HG02678 (cell line): ENCODE results near the gene PRUNE2.

ENCODE experiments used
- ATAC-seq: cut with Tn5 transposase; IDR thresholded peaks from one replicate; pipeline ENCODE4 v1.9.1; 2021; ENCODE audit warnings: mild to moderate bottlenecking, moderate library complexity; ENCODE audit not compliant: unreplicated experiment

PRUNE2 gene

GRCh38 chr9:76642074-76642473 is 263.8 kb downstream of the PRUNE2 start:
- ATAC-seq: no peak

- no peak for ATAC-seq
Measured at GRCh38 chr9:76638001-76638400, 267.9 kb downstream of the PRUNE2 start.

- ATAC-seq: no peak
Measured at GRCh38 chr9:76637416-76637815, 268.5 kb downstream of the PRUNE2 start.

GRCh38 chr9:76634356-76635054 is 271.4 kb downstream of the PRUNE2 start:
- ATAC-seq: peak; percentile 59

GRCh38 chr9:76630916-76631315 is 275.0 kb downstream of the PRUNE2 start:
- ATAC-seq: no peak

GRCh38 chr9:76629205-76629990 is 276.5 kb downstream of the PRUNE2 start:
- no peak for ATAC-seq

- ATAC-seq: no peak
Measured at GRCh38 chr9:76628155-76628554, 277.8 kb downstream of the PRUNE2 start.

- no peak for ATAC-seq
Measured at GRCh38 chr9:76626980-76627379, 278.9 kb downstream of the PRUNE2 start.

GRCh38 chr9:76626141-76626540 is 279.8 kb downstream of the PRUNE2 start:
- ATAC-seq: no peak

GRCh38 chr9:76624391-76625048 is 281.4 kb downstream of the PRUNE2 start:
- peak; percentile 97 for ATAC-seq

GRCh38 chr9:76620996-76621395 is 284.9 kb downstream of the PRUNE2 start:
- no peak for ATAC-seq

- ATAC-seq: no peak
Measured at GRCh38 chr9:76620581-76620980, 285.3 kb downstream of the PRUNE2 start.

- ATAC-seq: no peak
Measured at GRCh38 chr9:76619640-76620039, 286.3 kb downstream of the PRUNE2 start.

- no peak for ATAC-seq
Measured at GRCh38 chr9:76619197-76619596, 286.7 kb downstream of the PRUNE2 start.

- no peak for ATAC-seq
Measured at GRCh38 chr9:76618762-76619161, 287.2 kb downstream of the PRUNE2 start.

GRCh38 chr9:76617497-76618175 is 288.3 kb downstream of the PRUNE2 start:
- ATAC-seq: no peak

GRCh38 chr9:76616780-76617179 is 289.1 kb downstream of the PRUNE2 start:
- ATAC-seq: no peak

GRCh38 chr9:76615177-76615603 is 290.7 kb downstream of the PRUNE2 start:
- no peak for ATAC-seq

- no peak for ATAC-seq
Measured at GRCh38 chr9:76613974-76614373, 291.9 kb downstream of the PRUNE2 start.

GRCh38 chr9:76613150-76613781 is 292.6 kb downstream of the PRUNE2 start:
- no peak for ATAC-seq

GRCh38 chr9:76610011-76610352 is 295.9 kb downstream of the PRUNE2 start:
- ATAC-seq: no peak
